ENCODE data around the gene EEFSEC.
A peak's percentile ranks its signal among the peaks of the same experiment; 100 is the strongest.

Gene EEFSEC

DNA sequence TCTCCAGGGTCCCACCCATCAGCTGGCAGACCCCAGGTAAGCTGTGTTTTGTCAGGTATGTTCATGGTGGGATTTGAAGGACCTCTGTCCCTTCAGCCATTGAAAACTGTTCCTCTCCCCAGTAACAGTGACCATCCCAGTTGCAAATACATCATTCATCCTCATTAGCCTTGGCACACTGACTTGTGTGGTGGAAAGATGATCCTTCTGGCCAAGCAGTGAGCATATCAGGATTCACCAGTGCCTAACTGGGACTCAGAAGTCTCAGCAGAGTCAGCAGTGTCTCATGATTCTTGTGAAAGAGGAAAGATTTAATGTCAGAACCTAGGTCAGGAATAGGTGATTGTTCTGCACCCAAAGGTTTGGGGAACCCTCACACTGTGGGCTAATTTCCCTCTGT lies 223.2 kb downstream of the EEFSEC start:
- DNase-seq = no peak

- DNase-seq = no peak
These were observed 225.5 kb downstream of the EEFSEC start for GRCh38 chr3:128378631-128379347.

- DNase-seq = no peak
These were observed 226.3 kb downstream of the EEFSEC start for GRCh38 chr3:128379367-128380160.

GRCh38 chr3:128380295-128380694 lies 227.0 kb downstream of the EEFSEC start:
- DNase-seq = no peak

DNA sequence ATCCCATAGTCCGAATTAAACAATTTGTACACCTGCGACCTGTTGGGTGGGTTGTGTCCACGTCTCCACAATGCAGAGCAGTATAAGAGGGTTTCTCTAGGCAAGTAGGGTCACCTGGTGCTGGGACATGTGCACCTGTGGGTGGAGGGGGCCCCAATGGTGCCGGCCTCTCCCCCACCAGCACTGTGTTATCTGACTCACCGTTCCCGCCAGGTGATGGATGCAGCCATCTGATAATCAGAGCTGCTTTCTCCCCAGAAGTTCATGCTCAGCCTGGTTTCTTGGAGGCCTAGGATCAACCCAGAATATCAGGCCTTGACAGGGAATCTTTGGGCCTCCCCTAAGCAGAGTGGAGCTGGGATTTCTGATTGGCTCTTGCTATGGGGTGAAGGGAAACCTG lies 227.4 kb downstream of the EEFSEC start:
- DNase-seq = no peak

DNA sequence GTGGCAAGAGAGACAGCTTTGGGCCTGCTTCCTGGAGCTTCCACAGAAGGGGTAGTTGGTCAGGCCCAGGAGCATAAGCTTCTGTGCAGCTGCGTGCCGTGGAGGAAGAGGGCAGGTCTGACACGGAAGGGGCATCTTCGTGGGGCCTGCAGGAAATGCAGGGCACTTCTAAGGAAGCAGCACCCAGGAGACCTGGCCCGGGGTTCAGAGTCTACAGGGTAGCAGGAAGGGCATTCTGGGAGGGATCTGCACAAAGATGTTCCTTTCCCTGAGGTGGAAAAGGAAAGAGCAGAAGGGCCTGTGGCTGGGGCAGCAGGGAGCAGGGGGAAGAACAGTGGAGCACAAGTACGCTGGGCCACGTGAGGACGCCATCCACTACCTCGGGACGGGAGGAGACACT lies 228.3 kb downstream of the EEFSEC start:
- no peak for DNase-seq

DNA sequence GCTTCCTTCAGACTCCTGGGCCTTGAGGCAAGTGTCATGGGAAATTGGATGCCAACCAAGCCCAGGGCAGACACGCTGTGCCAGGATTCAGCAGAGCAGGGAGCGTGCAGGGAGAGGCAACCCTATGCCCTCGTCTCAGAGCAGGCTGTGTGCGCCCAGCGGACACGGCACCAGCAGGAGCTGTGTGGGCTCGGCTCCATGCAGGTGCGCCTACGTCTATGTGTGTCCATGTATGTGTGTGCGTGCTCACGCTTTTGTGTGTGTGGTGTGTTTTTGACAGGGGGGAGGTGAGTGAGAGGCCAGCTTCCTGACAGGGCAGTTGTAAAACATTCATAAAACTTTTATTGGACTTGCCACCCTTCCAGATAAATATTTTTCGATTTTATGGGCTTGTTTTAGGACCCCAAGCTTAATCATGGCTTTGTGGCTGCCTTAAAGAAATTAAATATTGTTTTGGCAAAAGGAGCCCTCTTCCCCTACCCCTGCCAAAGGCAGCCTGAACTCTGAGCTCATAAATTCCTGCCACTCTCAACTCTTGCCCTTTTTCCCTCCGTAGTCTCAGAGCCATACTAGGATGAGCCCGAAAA lies 229.0 kb downstream of the EEFSEC start:
- DNase-seq = no peak

- DNase-seq = peak; percentile 18
These were observed 230.3 kb downstream of the EEFSEC start for GRCh38 chr3:128383316-128384235.

DNA sequence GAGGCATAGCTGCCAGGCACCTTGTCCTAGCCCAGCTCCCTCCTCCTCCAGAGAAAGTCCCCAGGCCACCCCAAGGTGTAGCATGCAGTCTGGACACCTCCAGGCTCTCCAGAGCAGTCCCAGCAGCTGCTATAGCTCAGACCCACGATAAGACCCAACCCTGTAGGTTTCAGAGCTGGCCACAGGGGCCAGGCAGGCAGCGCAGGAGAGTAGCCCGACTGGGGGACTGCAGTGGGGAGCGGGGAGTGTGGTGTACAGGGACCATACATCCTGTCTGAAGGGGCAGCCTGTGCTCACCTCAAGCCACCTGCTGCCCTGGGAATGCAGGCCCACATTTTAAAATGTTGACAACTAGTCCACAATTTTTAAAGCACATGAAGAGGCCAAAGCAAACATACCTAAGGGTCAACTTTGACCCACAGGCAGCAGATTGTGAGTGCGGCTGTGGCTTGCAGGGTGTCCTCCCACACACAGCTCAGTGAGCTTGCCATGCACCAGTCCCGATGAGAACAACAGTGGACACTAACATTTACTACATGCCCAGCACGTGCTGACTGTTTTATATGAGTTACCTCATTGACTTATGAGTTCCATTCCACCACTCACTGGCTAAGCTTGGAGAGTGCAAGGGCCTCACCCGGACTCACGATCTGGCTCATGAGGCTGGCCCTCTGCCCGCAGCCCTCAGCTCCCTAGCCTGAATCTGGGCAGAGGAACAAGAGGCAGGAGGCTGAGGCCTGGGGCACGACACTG lies 232.0 kb downstream of the EEFSEC start:
- DNase-seq = no peak

DNA sequence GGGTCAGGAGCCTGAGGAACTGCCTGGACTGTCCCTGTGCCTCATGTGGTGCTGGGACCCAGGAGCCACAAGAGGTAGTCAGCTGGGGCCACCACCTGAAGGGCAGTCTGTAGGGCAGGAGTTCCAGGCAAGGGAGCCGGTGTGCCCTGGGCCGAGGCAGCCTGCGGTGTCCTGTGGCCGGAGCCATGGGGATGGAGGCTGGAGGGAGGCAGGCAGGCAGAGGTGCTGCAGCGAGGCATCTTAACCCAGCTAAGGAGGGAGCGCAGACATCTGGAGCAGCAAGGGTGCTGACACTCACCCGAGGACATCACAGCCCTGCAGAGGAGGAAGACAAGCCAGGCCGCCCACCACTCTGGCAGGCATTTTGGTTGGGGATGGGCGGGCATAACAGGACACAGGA lies 235.7 kb downstream of the EEFSEC start:
- DNase-seq = no peak

DNA sequence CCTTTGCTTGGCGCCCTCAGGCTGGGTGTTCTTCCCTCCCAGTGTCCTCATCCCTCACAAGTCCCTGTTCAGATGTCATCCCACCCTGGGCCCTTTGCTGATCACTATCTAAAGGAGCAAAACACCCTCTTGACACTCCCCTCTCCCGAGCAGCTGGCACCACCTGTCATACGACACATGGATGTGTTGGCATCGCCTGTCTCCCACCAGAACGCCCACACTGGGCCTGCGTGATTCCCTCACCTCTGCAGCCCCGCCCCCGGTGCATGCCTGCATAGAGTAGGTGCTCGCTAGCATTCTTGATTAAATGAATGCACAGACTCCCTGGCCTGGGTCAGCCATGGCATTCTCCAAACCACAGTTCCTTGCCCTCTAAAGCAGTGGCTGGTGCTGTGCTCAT lies 237.6 kb downstream of the EEFSEC start:
- no peak for DNase-seq

- DNase-seq = no peak
These were observed 238.7 kb downstream of the EEFSEC start for GRCh38 chr3:128392021-128392420.

GRCh38 chr3:128392818-128393544 lies 239.7 kb downstream of the EEFSEC start:
- DNase-seq = no peak

GRCh38 chr3:128394033-128394432 lies 240.8 kb downstream of the EEFSEC start:
- no peak for DNase-seq

GRCh38 chr3:128395046-128395445 lies 241.8 kb downstream of the EEFSEC start:
- DNase-seq = no peak

GRCh38 chr3:128395500-128396162 lies 242.3 kb downstream of the EEFSEC start:
- DNase-seq = no peak

DNA sequence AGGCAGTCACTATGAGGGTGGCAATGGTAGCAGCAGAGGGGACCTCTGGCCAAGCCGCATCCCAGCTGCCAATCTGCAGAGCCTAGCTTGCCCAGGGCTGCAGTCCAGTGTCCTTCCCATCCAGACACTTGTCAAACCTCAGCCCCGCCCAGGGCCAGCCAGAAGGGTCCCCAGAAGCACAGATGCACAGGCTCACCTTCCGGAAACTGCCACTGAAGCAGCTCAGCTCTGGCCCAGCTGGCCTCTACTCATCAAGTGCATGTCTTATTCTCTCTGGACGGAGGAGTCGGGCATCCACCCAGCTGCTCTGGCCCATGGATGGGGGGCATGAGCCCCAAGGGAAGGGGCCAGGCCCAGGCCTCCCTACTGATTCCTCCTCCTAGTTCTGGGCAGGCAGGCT lies 244.2 kb downstream of the EEFSEC start:
- DNase-seq = no peak

GRCh38 chr3:128398586-128398985 lies 245.3 kb downstream of the EEFSEC start:
- no peak for DNase-seq

GRCh38 chr3:128399221-128399915 lies 246.1 kb downstream of the EEFSEC start:
- no peak for DNase-seq

DNA sequence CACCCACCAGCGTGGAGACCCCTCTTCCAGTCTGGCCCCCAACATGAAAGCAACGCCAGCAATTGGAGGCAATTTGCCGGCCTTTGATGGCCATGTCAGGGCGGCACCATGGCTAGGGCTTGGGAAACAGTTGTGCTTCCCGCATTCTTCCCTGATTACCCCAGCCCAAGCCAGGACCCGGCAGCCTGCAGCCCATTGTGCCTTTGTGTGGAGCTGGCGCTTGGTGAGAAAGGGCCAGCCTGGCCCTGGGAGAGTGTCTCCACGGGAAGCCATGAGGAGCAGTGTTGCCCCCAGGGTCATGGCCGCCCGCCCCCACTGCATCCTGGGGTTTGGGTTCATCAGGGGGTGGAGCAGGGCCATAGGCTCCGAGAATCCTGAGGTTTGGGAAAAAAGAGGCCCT lies 247.4 kb downstream of the EEFSEC start:
- DNase-seq = no peak

Data from suppressor macrophage treated with lipopolysaccharide for 4 hours (primary cell).